AG09309 (cell line): Measurements from ENCODE around the gene ADCK2.

Experiments used
- DNase-seq: peaks from one replicate; pipeline ENCODE4 v3.0.0-alpha.2; 2010; ENCODE audit warnings: low read depth
- H3K4me3 ChIP-seq: 2 replicates; pipeline ENCODE4 v1.5.1; 2011; ENCODE audit warnings: mild to moderate bottlenecking, low read depth, low read length, moderate library complexity; ENCODE audit not compliant: control insufficient read depth
- TF ChIP-seq, protein P1 (sequence below): IDR thresholded peaks from 2 replicates; pipeline ENCODE4 v1.5.1; 2011; ENCODE audit warnings: mild to moderate bottlenecking, low read depth, low read length, inconsistent platforms; ENCODE audit not compliant: insufficient read depth, control insufficient read depth; ENCODE audit errors: missing control alignments

ADCK2 gene

DNA sequence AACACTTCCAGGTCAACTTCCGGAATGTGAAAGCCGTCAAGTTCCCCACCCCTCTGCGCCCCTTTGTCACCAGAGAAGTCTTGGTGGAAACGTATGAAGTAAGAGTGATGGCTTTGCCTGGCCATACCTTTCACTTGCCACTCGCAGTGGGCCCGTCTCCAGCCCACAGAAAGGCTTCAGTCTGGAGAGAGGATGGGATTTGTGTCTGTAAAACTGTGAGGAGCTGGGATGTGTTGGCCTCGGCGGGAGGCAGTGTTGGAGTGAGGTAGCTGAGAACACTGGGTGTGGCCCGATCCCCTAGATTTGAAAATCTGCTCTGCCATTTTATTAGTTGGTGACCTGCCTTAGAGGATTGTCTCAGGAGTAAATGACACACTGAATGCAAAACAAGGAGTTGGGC lies 6.4 kb downstream of the ADCK2 start:
- TF ChIP-seq, protein P1, sequence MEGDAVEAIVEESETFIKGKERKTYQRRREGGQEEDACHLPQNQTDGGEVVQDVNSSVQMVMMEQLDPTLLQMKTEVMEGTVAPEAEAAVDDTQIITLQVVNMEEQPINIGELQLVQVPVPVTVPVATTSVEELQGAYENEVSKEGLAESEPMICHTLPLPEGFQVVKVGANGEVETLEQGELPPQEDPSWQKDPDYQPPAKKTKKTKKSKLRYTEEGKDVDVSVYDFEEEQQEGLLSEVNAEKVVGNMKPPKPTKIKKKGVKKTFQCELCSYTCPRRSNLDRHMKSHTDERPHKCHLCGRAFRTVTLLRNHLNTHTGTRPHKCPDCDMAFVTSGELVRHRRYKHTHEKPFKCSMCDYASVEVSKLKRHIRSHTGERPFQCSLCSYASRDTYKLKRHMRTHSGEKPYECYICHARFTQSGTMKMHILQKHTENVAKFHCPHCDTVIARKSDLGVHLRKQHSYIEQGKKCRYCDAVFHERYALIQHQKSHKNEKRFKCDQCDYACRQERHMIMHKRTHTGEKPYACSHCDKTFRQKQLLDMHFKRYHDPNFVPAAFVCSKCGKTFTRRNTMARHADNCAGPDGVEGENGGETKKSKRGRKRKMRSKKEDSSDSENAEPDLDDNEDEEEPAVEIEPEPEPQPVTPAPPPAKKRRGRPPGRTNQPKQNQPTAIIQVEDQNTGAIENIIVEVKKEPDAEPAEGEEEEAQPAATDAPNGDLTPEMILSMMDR: no peak
- H3K4me3 ChIP-seq: no peak overlapping the region
- DNase-seq: no peak

DNA sequence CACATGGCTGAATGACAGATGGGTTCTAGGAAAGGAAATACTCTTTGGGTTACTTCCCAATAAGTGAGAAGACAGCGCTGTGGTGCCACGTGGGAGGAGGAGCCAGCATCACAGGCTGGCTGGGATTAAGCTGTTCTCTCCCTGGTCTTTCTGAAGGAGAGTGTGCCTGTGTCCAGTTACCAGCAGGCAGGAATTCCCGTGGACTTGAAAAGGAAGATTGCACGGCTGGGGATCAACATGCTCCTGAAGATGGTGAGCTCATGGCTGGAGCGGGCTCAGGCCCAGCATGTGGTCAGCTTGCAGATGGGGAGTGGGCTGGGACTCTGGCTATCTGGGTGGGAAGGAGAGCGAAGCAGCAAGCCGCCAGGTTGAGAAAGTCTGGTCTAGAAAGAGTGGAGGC lies 8.1 kb downstream of the ADCK2 start:
- DNase-seq: no peak
- TF ChIP-seq, protein P1: no peak

GRCh38 chr7:140681766-140682165 lies 9.0 kb downstream of the ADCK2 start:
- no peak overlapping the region for H3K4me3 ChIP-seq
- no peak for DNase-seq
- TF ChIP-seq, protein P1: no peak

More for the DNA sequence above, 8.1 kb downstream of the ADCK2 start:
- H3K4me3 ChIP-seq: no peak overlapping the region

- H3K4me3 ChIP-seq: no peak overlapping the region
- no peak for DNase-seq
These were observed 10.9 kb downstream of the ADCK2 start for GRCh38 chr7:140683657-140684056.

GRCh38 chr7:140684066-140684950 lies 11.6 kb downstream of the ADCK2 start:
- H3K4me3 ChIP-seq: no peak overlapping the region
- TF ChIP-seq, protein P1: no peak

More at GRCh38 chr7:140683657-140684056, 10.9 kb downstream of the ADCK2 start:
- TF ChIP-seq, protein P1: no peak

GRCh38 chr7:140685407-140686087 lies 12.8 kb downstream of the ADCK2 start:
- H3K4me3 ChIP-seq: no peak overlapping the region
- TF ChIP-seq, protein P1: no peak
- no peak for DNase-seq

More at GRCh38 chr7:140684066-140684950, 11.6 kb downstream of the ADCK2 start:
- DNase-seq: no peak
